HG03064 (cell line): ENCODE data around the gene NAA50.

Source experiments
- ATAC-seq: cut with Tn5 transposase; IDR thresholded peaks from one replicate; pipeline ENCODE4 v1.9.1; 2021; ENCODE audit warnings: low read depth; ENCODE audit not compliant: unreplicated experiment

NAA50 gene

GRCh38 chr3:113695431-113695785, 50.6 kb downstream of the NAA50 start:
- ATAC-seq, result no peak

- ATAC-seq, result no peak
These were observed 55.6 kb downstream of the NAA50 start for GRCh38 chr3:113690482-113690881.

GRCh38 chr3:113685956-113686721, 59.9 kb downstream of the NAA50 start:
- no peak for ATAC-seq

GRCh38 chr3:113685124-113685523, 60.9 kb downstream of the NAA50 start:
- no peak for ATAC-seq

GRCh38 chr3:113684271-113684819, 61.7 kb downstream of the NAA50 start:
- ATAC-seq, result no peak

GRCh38 chr3:113678773-113679172, 67.3 kb downstream of the NAA50 start:
- ATAC-seq, result no peak

GRCh38 chr3:113677737-113678136, 68.3 kb downstream of the NAA50 start:
- ATAC-seq, result no peak

DNA sequence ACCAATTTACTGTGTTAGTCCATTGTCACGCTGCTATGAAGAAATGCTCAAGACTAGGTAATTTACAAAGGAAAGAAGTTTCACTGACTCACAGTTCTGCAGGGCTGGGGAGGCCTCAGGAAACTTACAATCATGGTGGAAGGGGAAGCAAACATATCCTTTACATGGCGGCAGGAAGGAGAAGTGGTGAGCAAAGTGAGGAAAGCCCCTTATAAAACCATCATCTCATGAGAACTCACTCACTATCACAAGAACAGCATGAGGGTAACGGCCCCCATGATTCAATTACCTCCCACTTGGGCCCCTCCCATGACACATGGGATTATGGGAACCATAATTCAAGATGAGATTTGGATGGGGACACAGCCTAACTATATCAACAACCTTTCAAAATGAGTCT, 69.8 kb downstream of the NAA50 start:
- no peak for ATAC-seq

DNA sequence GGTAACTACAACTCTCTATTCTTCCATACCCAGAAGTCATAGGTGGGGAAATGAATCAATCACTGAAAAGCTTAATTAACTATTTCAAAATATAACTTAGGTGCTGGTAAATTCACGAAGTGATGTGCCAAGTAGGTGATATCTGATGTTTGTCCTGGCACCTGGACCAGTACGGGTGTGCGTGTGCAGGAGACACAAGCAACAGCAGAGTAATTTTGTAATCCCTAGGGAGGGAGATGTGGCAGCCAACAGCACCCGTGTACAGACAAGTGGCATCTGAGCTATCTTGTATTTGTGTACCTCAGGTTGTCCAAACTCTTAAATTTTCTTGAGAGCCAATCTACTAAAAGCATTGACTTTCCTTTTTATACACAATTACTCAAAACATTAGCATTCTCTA, 72.5 kb downstream of the NAA50 start:
- no peak for ATAC-seq

GRCh38 chr3:113668015-113668414, 78.0 kb downstream of the NAA50 start:
- ATAC-seq, result no peak
